GM03348 (cell line): ENCODE data around the gene CAMK1D.
"Not testable (repeated sequence)": the region's sequence is repeated elsewhere in the genome, so short reads cannot be mapped to it uniquely, and the experiment has no call there.

Experiments
- DNase-seq: peaks from one replicate; pipeline ENCODE4 v3.0.0; 2012; ENCODE audit warnings: low spot score

CAMK1D gene

DNA sequence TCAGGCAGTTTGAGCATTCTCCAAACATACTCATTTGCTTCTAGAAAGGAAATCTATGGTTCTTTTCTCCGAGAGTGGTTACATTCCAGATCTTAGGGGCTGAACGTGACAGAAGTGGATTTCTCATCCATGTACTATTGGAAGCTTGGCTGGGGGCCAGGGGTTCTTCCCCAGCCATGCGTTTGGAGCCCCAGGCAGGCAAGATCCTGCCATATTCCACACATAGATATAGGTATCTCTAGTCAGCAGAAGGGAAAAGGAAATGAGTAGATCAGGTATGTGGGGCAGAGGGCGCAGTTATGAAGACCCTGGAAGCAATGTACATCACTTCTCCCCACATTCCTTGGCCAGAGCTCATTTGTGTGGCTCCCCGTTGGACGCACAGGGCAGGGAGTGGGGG, 352.3 kb downstream of the CAMK1D start:
- no peak for DNase-seq

DNA sequence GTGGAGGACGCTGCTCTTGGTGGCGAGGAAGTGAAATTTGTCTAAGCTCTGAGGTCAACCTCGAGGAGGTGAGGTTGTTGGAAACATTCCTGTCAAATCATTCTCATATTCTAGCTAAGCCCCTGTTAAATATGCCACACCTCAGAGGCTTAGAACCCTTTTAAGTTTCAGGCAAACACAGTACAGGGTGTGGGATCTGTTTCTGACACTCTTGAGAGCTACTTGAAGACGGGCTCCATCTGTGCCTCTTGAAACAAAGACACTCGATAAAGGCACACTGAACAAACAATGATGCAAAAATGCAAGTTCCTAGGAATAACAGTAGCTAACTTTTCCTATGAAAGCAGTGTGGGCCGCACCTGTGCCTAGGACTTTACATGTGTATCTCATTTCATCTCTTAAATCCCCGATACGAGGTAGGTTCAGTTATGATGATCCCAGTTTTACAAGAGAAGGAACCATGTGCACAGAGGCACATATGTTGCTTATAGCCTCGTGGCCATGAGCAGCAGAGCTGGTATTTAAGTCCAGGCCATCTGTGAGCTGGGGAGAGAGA, 352.9 kb downstream of the CAMK1D start:
- no peak for DNase-seq

DNA sequence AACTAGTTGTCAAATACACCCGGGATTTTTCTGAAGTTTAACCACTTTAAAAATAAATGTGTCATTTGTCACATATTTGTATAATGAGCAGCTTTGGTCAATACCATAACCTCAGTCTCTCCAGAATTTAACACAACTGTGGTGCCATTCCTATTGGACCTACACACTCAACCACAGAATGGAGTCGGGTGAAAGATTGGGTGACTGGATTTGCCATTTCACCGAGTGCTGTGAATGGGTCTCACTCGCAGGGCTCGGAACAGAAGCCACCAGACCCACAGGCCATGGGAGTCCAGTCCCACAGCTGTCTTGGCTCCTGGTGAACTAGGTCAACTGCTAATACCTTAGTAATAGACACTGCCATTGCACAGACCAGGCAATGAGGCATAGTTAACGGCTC, 353.8 kb downstream of the CAMK1D start:
- no peak for DNase-seq

DNA sequence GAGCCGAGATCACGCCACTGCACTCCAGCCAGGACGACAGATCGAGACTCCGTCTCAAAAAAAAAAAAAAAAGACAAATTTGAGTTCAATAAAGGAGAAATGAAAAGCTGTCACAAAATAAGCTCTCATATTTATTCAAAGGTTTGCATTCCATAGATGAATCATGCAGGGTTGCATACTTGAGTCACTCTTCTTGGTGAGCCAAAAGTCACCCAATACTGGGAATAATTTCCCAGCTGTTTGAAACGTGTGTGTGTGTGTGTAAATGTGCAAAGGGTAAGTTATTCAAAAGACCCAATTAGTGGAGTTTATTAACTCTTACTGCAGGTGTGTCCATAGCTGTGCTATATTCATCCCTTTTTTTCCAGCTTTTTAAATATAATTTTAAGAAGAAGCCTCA, 354.5 kb downstream of the CAMK1D start:
- peak; percentile 62 for DNase-seq

DNA sequence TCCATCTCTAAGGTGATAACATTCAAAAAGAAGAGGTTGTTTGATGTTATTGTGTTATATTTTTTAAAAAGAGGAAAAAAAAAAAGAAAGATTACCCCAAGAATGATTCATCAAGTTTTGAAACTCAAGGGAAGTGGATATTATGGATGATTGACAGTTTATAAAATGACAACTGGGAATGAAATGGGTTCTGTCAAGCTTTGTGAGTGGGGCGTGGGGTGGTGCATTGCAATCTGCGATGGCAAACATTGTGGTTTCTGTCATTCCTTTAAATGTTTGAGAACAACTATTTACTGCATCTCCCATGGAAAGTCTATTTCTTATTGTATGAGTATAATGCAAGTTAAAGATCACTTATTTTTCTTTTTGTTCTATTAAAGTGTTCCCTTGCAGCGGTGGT, 355.1 kb downstream of the CAMK1D start:
- no peak for DNase-seq

DNA sequence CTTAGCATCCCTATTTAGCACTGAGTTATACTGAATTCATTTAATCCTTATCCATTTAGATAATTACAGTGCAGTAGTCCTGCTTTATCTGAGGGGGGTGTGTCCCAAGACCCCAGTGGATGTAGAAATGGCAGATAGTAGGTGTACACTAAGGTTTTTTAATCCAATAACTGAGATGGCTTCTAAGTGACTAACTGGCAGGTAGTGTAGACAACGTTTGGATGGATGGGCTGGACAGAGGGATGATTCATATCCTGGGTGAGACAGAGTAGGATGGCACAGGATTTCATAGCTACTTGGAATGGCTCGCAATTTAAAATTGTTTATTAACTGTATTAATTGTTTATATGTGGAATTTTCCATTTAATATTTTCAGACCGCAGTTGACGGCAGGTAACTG, 356.6 kb downstream of the CAMK1D start:
- no peak for DNase-seq

DNA sequence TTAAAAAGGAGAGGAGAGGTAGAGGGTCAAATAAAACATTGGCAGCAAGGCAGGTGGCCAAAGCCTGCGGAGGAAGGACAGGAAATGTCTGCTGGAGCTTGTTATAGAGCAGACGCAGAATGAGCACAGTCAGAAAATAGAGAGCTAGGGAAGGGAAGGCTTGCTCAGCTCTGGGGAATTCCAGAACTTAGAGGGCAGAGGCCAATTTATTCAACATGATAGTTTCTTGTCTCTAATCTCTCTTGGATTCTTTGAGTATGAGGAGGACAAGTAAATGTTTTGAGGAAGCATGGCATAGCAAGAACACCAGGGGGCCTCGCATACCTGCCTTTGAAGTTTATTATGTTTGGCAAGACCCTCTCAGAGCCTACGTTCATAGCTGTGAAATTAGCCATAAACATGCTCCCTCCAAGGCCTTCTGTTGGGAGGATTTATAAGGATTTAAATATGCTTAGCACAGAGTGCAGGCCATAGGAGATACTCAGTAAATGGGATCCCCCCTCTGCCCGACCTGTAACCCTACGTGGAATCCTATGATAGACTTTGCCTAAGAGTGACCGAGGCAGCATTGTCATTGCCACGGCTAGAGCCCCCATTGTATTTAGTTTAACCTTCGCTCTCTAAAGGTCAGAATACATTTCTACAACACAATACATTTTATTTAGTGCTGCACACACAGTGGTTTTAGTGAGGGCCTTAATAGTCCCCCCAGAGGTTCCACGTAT, 358.3 kb downstream of the CAMK1D start:
- peak; percentile 61 for DNase-seq

DNA sequence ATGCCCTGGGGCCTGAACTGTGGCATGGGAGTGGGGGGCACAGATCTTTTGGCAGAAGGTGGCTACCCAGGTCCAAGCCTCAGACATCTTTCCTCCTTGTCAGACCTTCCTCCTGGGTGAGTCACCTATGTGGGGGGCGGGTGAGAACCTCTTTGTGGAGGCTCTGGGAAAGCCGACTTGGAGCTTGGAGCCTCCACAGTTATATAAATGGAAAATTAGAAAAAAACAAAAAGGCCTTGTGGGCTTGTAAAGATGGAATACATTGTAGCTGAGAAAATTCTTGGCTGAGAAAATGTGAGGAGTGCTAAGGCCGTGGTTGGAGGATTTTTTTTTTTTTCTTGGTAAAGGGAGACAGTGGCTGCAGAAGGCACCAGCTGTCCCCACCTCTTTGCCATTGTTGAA, 359.7 kb downstream of the CAMK1D start:
- DNase-seq, result no peak

DNA sequence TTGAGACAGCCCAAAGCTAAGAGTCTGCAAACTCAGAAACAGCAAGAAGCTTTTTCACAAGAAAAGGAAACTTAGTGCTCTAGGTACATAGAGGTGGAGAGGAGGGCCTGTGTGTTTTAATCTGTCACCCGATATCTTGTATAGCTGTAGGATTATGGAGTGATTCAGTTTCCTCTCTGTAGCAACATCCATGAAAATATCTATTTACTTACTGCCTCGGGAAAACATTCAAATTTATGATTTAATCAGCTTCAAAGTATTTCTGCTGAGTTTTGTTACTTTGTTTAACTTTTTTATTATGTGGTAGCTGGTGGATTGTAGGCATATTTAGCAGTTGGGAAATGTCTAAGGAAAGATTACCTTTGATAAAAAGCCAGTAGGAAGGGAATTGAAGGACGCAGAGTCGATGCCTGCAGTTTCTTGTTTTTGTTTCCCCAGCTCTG, 360.2 kb downstream of the CAMK1D start:
- peak; percentile 29 for DNase-seq

DNA sequence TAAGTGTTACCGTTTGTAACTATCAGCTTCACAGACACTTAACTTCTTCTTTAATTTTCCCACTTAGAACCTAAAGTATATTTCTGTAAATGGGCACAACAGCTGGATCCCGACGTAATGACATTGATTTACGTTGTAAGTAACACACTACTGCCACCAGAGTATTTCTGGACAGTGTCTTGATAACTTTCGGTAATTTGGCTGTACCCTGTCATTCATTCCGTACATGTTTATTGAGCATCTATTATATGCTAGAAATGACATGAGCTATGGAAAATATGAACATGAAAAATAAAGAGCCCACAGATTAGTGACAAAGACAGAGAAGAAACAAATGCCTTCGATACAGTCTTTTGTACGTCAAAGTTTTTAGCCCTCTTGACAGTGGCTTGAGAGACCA, 360.8 kb downstream of the CAMK1D start:
- no peak for DNase-seq

DNA sequence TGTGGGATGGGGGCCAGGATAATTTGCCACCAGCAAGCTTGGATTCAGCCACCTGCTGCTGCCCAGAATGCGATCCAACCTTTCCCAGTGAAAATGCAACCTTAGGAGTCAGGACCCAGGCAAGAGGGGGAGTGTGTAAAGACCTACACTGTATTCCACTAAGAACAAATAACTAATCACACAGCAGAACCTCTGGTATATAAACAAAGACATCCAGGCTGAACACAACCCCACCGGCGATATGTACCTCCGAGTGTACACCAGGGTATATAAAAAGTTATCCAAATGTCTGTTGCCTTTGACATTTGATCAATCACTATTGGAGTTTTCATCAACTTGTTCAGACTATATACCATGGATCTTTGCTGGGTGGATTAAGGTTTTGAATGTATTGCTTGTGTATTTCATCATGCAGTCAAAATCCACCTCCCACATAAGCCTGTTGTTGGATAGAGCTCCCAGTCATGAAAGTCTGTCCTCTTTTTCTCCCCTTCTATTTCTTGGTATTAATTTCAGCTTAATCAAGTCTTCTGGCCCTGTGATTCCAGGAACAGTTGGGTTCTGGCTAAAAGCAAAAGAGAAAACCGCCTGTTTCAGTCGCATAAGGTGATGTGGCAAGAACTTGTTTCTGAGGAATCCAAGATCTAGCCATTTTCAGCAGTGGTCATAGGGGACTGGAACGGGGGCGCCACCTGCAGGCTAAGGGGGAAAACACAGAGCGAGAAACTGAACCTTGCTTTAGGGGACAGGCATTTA, 361.4 kb downstream of the CAMK1D start:
- peak; percentile 86 for DNase-seq

DNA sequence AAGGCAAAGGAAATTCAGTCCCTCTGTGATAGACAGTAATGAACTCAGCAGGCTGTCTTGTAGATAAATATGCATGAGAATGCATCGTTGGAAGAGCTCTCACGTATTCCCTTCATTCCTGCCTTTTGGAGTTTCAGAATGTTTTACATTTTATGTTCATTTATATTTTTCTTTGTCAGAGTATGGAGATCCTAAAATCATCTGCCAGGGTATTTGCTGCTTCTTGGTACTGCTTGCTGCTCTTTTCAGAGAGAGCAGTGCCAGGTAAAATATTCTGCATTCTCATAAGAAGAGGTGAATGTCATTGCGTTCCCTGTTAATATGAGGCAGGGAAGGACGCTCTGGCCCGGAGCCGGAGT, 362.0 kb downstream of the CAMK1D start:
- no peak for DNase-seq

DNA sequence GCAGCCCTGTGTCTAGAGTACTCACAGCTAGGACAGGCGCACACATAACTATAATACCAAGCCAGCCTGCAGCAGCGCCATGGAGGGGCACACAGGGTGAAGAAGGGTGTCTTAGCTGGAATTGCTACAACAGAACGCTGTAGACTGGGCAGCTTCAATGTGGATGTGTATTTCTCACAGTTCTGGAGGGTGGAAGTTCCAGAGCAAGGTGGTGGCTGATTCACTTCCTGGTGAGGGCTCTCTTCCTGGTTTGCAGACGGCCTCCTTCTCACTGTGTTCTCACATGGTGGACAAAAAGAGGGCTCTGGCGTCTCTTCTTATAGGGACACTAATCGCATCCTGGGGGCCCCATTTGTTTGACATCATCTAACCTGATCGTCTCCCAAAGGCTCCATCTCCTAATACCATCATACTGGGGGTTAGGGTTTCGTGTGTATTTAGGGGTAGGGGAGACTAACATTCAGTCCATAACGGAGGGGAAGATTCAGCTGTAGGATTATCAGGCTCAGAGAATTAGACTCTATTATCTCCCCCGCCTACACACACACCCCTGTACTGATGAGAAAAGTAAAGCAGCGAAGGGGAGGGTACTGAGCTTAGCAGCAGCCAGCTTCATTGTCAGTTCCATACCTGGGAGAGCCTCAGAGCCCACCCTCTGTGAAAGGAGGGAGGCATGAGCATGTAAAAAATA, 363.1 kb downstream of the CAMK1D start:
- DNase-seq, result no peak

DNA sequence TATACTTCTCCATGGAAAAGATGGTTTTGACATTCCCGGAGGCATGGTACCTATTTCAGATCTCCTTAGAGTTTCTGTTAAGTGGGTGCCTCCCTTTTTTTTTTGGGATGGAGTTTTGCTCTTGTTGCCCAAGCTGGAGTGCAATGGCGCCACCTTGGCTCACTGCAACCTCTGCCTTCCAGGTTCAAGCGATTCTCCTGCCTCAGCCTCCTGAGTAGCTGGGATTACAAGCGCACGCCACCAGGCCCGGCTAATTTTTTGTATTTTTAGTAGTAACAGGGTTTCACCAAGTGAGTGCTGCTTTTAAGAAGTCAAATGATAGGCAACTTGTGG, 363.6 kb downstream of the CAMK1D start:
- DNase-seq, result not testable (repeated sequence)

DNA sequence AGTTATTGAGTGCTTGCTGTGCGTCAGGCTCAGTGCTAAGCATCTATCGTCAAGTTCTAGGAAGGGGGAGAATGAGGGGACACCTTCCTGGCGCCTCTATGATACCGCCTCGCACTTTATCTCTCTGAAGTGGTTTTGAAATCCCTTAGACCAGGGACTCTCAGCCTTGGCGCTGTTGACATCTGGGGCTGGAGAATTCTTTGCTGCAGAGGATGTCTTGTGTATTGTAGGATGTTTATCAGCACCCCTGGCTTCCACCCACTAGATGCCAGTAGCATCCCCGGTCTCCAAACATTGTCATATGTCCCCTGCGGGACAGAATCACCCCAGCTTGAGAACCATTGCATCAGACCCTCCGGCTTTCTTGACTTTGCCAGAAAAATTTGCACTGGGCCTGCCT, 366.7 kb downstream of the CAMK1D start:
- no peak for DNase-seq

DNA sequence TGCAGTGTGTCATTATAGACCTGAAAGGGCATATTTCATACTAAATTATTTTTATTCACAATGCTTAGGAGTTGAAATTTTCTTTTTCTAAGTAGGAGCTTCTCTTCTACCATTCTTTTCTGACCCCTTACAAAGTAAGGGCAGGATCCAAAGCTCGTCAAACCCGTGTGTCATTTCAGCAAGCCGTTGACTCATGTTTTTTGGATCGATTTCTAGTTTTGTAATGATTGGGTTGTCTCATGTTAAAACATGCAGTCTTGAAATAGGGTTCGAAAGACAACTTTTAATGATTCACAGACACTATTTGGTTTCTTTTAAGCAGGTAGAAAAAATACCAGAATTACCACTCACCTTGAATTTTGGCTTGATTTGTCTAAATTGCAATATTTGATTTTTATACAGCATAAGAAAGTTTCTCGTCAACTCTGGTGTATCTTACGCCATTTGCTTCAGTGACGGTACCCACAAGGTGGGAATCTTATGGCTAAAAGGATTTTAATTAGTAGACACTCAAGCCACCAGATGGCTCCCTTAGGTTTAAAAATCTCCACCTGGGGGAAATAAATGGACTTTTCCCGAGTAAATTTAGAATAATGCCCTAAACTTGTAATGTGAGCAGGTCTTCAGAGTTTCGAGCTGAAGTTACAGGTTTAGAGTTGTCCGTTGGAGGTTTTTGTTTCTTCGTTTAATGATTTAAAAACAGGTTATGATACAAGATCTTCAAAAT, 368.8 kb downstream of the CAMK1D start:
- no peak for DNase-seq

DNA sequence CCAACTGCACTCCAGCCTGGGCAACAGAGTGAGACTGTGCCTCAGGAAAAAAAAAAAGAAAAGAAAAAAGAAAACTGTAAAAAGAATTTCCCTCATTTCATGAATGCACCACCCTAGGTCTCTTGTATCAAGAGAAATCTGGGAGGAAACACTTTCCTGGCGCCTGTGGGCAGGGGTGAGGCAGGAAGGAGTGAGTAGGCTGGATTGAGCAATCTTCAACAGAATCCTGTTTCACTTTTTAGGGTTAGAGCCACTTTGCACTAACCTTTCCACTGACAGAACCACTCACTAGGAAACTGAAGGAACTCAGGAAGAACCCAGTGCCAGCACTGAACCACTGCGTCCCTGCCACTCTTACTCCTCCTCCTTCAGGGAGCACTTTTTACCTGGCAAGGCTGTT, 370.0 kb downstream of the CAMK1D start:
- no peak for DNase-seq

DNA sequence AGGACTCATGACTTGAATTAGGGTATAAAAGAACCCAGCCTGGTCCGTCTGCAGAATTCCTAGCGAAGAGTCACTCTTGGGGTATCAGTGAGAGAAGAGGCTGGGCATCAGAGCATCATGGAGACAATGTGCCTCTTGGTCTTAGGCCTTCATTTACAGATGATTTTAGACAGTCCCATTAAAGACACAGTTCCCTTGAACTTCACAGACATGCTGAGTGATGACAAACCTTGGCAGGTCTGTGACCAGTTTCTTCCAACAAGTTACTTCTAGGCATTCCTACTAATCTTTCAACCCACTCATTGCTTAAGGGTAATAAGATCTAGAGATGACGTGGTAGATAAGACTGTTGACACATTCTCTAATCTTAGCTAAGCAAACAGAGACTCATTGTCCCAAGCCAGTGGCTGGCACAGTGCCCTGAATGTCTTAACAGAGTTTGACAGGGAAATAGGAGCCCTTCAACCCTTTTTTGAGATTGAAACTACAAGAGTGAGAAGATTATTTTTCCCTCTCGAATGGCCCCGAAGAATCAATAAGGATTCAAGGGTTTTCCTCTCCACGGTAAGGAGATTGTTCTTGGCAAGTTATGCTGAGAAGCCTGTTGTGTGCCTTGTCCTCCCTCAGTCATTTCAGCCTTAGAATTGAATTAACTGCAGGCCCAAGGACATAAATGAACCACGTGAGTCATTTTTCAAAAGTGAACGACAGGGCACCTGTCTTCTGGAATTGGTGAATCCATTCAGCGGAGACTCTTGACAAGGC, 371.1 kb downstream of the CAMK1D start:
- DNase-seq, result no peak

DNA sequence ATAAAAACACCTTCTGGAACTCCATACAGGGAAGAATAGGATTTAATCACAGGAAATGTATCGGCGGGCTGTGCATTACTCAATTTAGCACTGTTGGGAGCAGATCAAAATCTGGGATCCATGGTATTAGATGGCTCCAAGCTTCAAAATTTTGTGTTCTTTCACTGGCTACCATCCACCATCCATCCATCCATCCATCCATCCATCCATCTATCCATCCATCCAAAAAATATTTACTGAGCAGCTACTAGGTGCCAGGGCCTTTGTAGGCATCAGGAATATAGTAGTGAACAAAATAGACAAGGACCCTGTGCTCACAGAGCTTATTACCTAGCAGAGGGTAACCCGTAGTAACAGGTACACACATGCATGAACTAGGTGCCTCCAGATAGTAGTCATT, 372.0 kb downstream of the CAMK1D start:
- no peak for DNase-seq

DNA sequence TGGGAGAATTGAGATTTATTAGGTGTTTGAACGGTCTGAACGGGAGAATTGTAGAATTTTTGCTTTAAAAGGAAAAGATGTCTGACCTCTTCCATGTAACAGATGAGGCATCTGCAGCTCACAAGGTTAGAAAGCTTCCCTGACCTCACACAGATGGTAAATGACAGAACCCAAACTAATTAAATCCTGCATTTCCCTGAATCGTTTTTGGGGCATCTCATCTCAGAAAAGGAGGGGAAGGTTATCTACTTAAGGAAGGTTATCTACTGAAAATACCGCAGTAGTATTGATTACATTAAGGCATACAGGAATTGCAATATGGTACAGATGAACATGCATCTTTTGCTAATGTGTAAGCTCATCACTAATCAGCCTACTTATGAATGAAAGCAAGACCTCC, 373.9 kb downstream of the CAMK1D start:
- no peak for DNase-seq

DNA sequence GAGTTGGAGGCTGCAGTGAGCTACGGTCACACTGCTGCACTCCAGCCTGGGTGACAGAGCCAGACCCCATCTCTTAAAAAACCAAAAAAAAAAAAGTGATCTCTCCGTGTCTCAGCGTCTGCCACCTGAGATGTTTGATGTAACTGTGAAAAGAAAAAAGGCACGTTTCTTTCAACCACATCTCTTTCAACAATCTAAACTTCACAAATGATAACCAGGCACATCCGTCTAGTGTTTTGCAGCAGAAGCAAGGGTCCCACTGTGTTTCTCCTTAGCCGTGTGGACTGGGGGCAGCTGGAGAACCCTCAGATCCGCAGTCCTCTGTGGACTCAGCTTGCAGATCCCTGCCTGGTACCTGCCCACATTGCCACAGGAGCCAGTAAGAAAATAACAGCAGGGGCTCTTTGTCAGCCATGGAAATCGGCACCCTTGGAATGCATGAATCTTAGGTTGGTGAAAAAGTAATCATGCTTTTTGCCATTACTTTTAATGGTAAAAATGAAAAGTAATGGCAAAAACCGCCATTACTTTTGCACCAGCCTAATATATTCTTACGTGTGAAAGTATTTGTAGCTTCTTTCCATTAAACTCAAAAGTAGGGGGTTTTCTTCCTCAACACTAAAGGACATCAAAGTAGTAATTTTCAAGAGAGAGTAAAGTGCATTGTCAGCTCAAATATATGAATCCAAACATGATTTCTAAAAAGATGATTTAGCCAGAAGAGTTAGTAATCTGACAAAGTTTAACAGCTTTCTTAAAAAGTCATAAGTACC, 375.6 kb downstream of the CAMK1D start:
- DNase-seq, result no peak
